ENCODE results near the gene MSMO1.

MSMO1 gene

DNA sequence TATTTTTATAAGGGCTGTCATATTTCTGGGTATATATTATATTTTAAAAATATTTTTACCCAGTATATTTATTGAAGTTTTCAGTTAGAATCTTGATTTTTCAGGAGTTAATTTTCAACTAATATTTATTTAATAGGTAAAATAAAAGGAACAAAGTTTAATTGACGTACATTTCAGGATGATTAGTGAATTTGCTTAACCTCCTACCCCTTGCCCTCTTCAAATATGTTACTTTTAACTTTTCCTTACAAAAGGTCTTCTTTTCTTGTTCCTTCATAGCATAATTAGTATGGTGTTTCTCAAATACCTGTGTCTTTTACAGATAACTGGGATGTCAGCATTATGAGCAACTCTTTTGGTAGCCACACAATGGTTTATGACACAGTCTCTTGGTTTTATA lies 24.8 kb upstream of the MSMO1 start:
- ChIA-PET CTCF (no interaction called here), POLR2A (no interaction called here)
- DNase-seq (ENCODE audit: extremely low spot score), result no peak
- TF ChIP-seq, protein P1, sequence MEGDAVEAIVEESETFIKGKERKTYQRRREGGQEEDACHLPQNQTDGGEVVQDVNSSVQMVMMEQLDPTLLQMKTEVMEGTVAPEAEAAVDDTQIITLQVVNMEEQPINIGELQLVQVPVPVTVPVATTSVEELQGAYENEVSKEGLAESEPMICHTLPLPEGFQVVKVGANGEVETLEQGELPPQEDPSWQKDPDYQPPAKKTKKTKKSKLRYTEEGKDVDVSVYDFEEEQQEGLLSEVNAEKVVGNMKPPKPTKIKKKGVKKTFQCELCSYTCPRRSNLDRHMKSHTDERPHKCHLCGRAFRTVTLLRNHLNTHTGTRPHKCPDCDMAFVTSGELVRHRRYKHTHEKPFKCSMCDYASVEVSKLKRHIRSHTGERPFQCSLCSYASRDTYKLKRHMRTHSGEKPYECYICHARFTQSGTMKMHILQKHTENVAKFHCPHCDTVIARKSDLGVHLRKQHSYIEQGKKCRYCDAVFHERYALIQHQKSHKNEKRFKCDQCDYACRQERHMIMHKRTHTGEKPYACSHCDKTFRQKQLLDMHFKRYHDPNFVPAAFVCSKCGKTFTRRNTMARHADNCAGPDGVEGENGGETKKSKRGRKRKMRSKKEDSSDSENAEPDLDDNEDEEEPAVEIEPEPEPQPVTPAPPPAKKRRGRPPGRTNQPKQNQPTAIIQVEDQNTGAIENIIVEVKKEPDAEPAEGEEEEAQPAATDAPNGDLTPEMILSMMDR (IDR thresholded peaks at IDR 0.05; ENCODE audit: control extremely low read depth, extremely low read depth, low read depth, missing control alignments), result no peak

DNA sequence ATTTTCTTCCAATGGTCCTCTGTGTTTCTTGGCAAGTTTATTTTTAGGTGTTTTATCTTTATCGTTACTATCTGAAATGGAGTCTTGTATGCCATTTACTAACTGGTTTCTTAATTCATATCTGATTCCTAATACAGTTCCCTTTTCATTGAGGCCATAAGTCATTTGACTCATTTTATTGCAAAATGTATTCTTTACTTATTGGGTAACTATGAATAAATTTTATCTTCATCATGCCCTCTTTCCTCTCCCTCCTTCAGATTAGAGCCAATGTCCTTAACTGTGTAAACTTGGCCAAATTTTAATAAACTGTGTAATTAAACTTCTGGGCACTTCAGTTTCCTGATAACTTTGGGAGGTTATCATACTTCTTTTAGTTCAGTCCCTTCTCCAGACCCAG lies 19.3 kb upstream of the MSMO1 start:
- CTCF ChIA-PET, result no interaction called here
- TF ChIP-seq, protein P1 (IDR thresholded peaks at IDR 0.05; ENCODE audit: control extremely low read depth, extremely low read depth, low read depth, missing control alignments), result no peak
- no peak for DNase-seq (ENCODE audit: extremely low spot score)
- POLR2A ChIA-PET, result no interaction called here

DNA sequence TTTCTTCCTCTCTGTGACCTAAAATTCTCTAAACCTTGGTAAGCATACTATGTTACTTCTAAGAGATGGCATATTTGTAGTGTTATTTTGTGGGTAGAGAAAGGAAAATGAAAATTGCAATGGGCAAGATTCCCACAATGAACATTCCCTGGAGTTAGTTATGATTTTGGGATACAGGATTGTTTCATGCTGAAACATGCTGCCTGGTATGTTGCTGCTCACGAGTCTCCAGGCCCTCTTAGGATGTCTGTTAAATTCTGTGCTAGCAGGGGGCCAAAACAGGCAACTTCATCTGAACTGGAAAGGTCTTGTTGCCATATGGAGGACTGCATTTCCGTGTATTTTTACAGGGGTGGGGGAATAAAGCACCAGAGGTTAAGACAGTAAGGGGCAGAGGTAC lies 18.9 kb upstream of the MSMO1 start:
- ChIA-PET CTCF (interaction anchor here (1.3 to 2.0 kb wide), 4 partner anchors 10 to 177 kb away, joined by 5 to 8 read pairs (median 6); no protein-coding TSS in a partner anchor), POLR2A (no interaction called here)
- TF ChIP-seq, protein P1 (IDR thresholded peaks at IDR 0.05; ENCODE audit: control extremely low read depth, extremely low read depth, low read depth, missing control alignments), result no peak
- DNase-seq (ENCODE audit: extremely low spot score), result no peak

DNA sequence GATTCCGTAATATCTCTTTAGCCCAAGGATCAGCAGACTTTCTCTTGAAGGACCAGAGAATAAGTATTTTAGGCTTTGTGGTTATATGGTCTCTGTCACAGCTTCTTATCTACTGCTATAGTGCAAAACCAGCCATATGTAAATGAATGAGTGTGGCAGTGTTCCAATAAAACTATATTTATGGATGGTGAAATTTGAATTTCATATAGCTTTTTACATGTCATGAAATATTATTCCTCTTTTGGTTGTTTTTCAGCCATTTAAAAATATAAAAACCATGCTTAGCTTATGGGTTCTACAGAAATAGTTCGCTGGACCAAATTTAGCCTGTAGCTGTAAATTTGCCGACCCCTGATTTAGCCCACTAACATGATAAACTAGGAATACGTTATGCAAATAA lies 18.0 kb upstream of the MSMO1 start:
- TF ChIP-seq, protein P1 (IDR thresholded peaks at IDR 0.05; ENCODE audit: control extremely low read depth, extremely low read depth, low read depth, missing control alignments), result no peak

DNA sequence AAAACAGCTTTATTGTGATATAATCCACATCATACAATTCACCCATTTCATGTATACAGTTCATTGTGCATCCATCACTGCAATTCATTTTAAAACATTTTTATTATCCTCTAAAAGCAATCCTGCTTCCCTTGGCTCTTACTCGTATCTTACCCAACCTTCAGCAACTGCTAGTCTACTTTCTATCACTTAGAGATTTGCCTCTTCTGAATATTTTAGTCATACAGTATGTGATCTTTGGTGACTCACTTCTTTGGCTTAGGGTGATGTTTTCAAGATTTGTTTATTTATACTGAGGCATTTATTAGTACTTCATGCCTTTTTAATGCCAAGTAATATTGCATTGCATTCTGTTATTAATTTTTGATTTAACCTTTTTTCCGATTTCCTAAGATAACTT lies 15.0 kb upstream of the MSMO1 start:
- CTCF ChIA-PET, result interaction anchor here (1.5 kb wide), 1 partner anchor 17 kb away, joined by 3 read pairs; no protein-coding TSS in a partner anchor

More for the DNA sequence above, 18.0 kb upstream of the MSMO1 start:
- no peak for DNase-seq (ENCODE audit: extremely low spot score)
- ChIA-PET CTCF (interaction anchor here (1.0 to 2.0 kb wide), 7 partner anchors 9 to 178 kb away, joined by 3 to 8 read pairs (median 5); no protein-coding TSS in a partner anchor), POLR2A (no interaction called here)

DNA sequence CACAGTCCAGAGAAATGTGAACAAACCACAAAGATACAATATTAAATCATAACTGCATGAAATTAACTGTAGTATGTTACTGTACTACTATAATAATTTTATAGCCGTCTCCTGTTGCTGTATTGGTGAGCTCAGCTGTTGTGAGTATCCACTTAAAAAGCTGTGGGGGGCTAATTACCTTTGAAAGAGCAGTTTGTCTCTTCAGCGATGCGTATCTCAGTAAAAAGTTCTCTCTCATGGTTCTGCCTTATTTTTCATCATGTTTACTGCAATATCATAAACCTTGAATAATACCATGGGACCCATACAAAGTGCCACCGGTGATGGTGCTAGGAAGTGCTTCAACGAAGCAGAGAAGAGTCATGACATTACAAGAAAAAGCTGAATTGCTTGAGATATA lies 8.4 kb upstream of the MSMO1 start:
- POLR2A ChIA-PET, result no interaction called here
- TF ChIP-seq, protein P1 (IDR thresholded peaks at IDR 0.05; ENCODE audit: control extremely low read depth, extremely low read depth, low read depth, missing control alignments), result no peak
- no peak for DNase-seq (ENCODE audit: extremely low spot score)
- CTCF ChIA-PET, result interaction anchor here (1.9 kb wide), 1 partner anchor 10 kb away, joined by 6 read pairs; no protein-coding TSS in a partner anchor

More for the DNA sequence above, 15.0 kb upstream of the MSMO1 start:
- POLR2A ChIA-PET, result no interaction called here
- TF ChIP-seq, protein P1 (IDR thresholded peaks at IDR 0.05; ENCODE audit: control extremely low read depth, extremely low read depth, low read depth, missing control alignments), result no peak
- no peak for DNase-seq (ENCODE audit: extremely low spot score)

Measured in GM10248 (cell line).